Sigmoid colon (tissue), 7 donors: ENCODE results near the gene CPOX. TPM values are rescaled to one million over a fixed set of nuclear protein-coding genes. Genes with fewer than 3 reads are reported as not detected.

ENCODE experiments used
- DNase-seq: peaks from one replicate; pipeline ENCODE4 v3.0.0-alpha.2; 2019
- H3K27ac ChIP-seq, 4 donors: fragments of 200-600 bp; sonication (generic); one replicate each; pipeline ENCODE4 v1.5.1; 2016 to 2019; ENCODE audit warnings: mild to moderate bottlenecking in 1 of 4
- H3K27me3 ChIP-seq, 3 donors: fragments of 200-600 bp; sonication (generic); one replicate each; pipeline ENCODE4 v1.5.1; 2019; ENCODE audit warnings: mild to moderate bottlenecking in 1 of 3
- H3K36me3 ChIP-seq, 4 donors: fragments of 200-600 bp; sonication (generic); one replicate each; pipeline ENCODE4 v1.5.1; 2016 to 2019
- H3K4me1 ChIP-seq, 4 donors: fragments of 200-600 bp; sonication (generic); one replicate each; pipeline ENCODE4 v1.5.1; 2017 to 2019
- H3K4me3 ChIP-seq, 4 donors: fragments of 200-600 bp; sonication (generic); one replicate each; pipeline ENCODE4 v1.5.1; 2017 to 2019; ENCODE audit warnings: mild to moderate bottlenecking in 2 of 4, moderate library complexity in 1 of 4
- H3K9me3 ChIP-seq, 4 donors: fragments of 200-600 bp in 3 of 4; sonication (generic) in 3 of 4; one replicate each; pipeline versions ENCODE4 v1.5.1 to v1.6.1; 2013 to 2019
- EP300 ChIP-seq, 4 donors: sonication (generic); formaldehyde crosslinking; IDR thresholded peaks; one replicate each; pipeline ENCODE4 v1.6.1; 2017; ENCODE audit warnings: antibody characterized with exemption in 4 of 4
- POLR2A ChIP-seq, 2 donors: fragments of 450-650 bp; IDR thresholded peaks; one replicate each; pipeline ENCODE4 v1.6.1; 2016; ENCODE audit warnings: antibody characterized with exemption in 2 of 2, mild to moderate bottlenecking in 2 of 2, moderate library complexity in 2 of 2
- POLR2AphosphoS5 ChIP-seq, 4 donors: sonication (generic); formaldehyde crosslinking; IDR thresholded peaks; one replicate each; pipeline ENCODE4 v1.6.1; 2017; ENCODE audit warnings: antibody characterized with exemption in 4 of 4
- WGBS, 2 donors: extraction: QIAGEN DNeasy Blood & Tissue Kit; methylation state at CpG; one replicate each; pipeline ENCODE4 v1.1.7; 2013; 5-methylcytosine and 5-hydroxymethylcytosine counted together
- intact Hi-C: fragments of 100-400 bp; cut with DNase I; formaldehyde crosslinking; loops from one replicate; pipeline ENCODE4 v1.15.1; 2023
- polyA plus RNA-seq, 3 donors: library from polyadenylated mRNA; stranded (reverse); fragments of 200-250 nt; gene quantifications; one replicate each; pipeline ENCODE4 v1.2.3, GENCODE V29; 2013
- total RNA-seq, 4 donors: library from RNA; depleted of rRNA; stranded (reverse); fragments of >200 nt; gene quantifications; one replicate each; pipeline ENCODE4 v1.1.0, GENCODE V29; 2016
- TF ChIP-seq, protein P1 (sequence below), 4 experiments: fragments of 450-650 bp in 3 of 4; fragments of 200-600 bp in 1 of 4; IDR thresholded peaks; one replicate each; pipeline ENCODE4 v1.5.1; 2016 to 2019; ENCODE audit warnings: antibody characterized with exemption in 4 of 4, mild to moderate bottlenecking in 3 of 4, moderate library complexity in 2 of 4
- donor health status: healthy with polysubstance abuse.
- donor health status: Bipolar disorder and iron deficiency.
- donor health status: healthy.

Gene CPOX
- total and polyA plus RNA-seq, 7 donors, result 4.2 to 32.7 (median 15.3) TPM

DNA sequence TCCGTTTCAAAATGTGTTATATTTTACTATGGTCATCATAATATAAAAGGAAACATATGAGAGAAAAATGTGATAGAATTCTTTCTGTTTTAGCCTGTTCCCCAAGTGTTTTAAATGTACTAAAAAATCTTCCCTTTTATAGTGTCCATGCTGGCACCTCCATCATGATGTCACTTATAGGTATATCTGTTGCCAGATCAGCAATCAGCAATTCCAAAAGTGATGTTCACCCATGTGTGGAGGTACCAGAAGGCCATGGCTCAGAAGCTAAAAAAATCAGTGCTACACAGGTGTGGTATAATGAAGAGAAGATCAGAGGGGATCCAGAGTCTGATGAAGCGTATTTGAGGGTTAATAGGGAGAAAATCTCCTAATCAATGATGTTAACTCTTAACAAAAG is 62.7 kb downstream of the CPOX start:
- DNase-seq, result no peak
- no peaks in the 10 kb centered on the region for H3K27me3 ChIP-seq
- no peak for TF ChIP-seq POLR2AphosphoS5 (IDR thresholded peaks at IDR 0.05)
- no peak for TF ChIP-seq POLR2A (IDR thresholded peaks at IDR 0.05)
- TF ChIP-seq, protein P1, sequence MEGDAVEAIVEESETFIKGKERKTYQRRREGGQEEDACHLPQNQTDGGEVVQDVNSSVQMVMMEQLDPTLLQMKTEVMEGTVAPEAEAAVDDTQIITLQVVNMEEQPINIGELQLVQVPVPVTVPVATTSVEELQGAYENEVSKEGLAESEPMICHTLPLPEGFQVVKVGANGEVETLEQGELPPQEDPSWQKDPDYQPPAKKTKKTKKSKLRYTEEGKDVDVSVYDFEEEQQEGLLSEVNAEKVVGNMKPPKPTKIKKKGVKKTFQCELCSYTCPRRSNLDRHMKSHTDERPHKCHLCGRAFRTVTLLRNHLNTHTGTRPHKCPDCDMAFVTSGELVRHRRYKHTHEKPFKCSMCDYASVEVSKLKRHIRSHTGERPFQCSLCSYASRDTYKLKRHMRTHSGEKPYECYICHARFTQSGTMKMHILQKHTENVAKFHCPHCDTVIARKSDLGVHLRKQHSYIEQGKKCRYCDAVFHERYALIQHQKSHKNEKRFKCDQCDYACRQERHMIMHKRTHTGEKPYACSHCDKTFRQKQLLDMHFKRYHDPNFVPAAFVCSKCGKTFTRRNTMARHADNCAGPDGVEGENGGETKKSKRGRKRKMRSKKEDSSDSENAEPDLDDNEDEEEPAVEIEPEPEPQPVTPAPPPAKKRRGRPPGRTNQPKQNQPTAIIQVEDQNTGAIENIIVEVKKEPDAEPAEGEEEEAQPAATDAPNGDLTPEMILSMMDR (IDR thresholded peaks at IDR 0.05), result no peak
- TF ChIP-seq EP300 (IDR thresholded peaks at IDR 0.05), result no peak
- no peak overlapping the region for H3K4me3 ChIP-seq
- no peaks in the 10 kb centered on the region for H3K9me3 ChIP-seq
- 81 to 92% methylated on average over 2 of the region's 2 CpGs for WGBS, 2 donors
- no peaks in the 10 kb centered on the region for H3K36me3 ChIP-seq
- intact Hi-C loops, result no loop called here
- H3K27ac ChIP-seq, result no peak overlapping the region
- H3K4me1 ChIP-seq, result no peaks in the 10 kb centered on the region

GRCh38 chr3:98529856-98530459 is 63.5 kb downstream of the CPOX start:
- DNase-seq, result no peak
- H3K4me1 ChIP-seq, result no peaks in the 10 kb centered on the region
- intact Hi-C loops, result loop anchor here (10.0 kb wide), 2 partner anchors 765 to 1735 kb away; partner anchors contain the start of genes ARL6 and TBC1D23
- H3K27me3 ChIP-seq, result no peaks in the 10 kb centered on the region
- H3K27ac ChIP-seq, result no peak overlapping the region
- 84 to 85% methylated on average over 8 of the region's 8 CpGs for WGBS, 2 donors
- H3K9me3 ChIP-seq, result no peaks in the 10 kb centered on the region
- no peak for TF ChIP-seq EP300 (IDR thresholded peaks at IDR 0.05)
- no peak for TF ChIP-seq POLR2A (IDR thresholded peaks at IDR 0.05)
- TF ChIP-seq POLR2AphosphoS5 (IDR thresholded peaks at IDR 0.05), result no peak
- TF ChIP-seq, protein P1 (IDR thresholded peaks at IDR 0.05), result no peak
- no peaks in the 10 kb centered on the region for H3K36me3 ChIP-seq
- H3K4me3 ChIP-seq, result no peak overlapping the region

Other genes with a start within 250 kb of the CPOX start
- gene OR5K4, start 239.8 kb downstream of the CPOX start, total RNA-seq, result not detected
- gene OR5K4, start 239.8 kb downstream of the CPOX start, polyA plus RNA-seq, result not detected
- gene OR5K3, start 202.9 kb downstream of the CPOX start, total RNA-seq, result not detected
- gene OR5K3, start 202.9 kb downstream of the CPOX start, polyA plus RNA-seq, result not detected
- not detected for gene OR5K1, start 130.4 kb downstream of the CPOX start, total RNA-seq
- gene OR5K1, start 130.4 kb downstream of the CPOX start, polyA plus RNA-seq, result not detected
- not detected for gene OR5K2, start 95.9 kb downstream of the CPOX start, total RNA-seq
- gene OR5K2, start 95.9 kb downstream of the CPOX start, polyA plus RNA-seq, result not detected
- gene CLDND1, start 70.7 kb downstream of the CPOX start, total RNA-seq, result 100 to 1,000 TPM; 193 to 301 (median 240) TPM
- 10 to 100 TPM; 17.1 to 38.0 (median 34.8) TPM for gene CLDND1, start 70.7 kb downstream of the CPOX start, polyA plus RNA-seq
- under 1 TPM in 1 of 4 donors, not detected in 3; 0.66 TPM for gene GPR15, start 61.6 kb downstream of the CPOX start, total RNA-seq
- gene GPR15, start 61.6 kb downstream of the CPOX start, polyA plus RNA-seq, result 1 to 10 TPM in 2 of 3 donors, under 1 TPM in 1; 0.92 to 3.5 (median 3.0) TPM
- 10 to 100 TPM in 2 of 4 donors, 1 to 10 TPM in 2; 3.9 to 11.8 (median 9.9) TPM for gene ST3GAL6, start 169.7 kb upstream of the CPOX start, total RNA-seq
- gene ST3GAL6, start 169.7 kb upstream of the CPOX start, polyA plus RNA-seq, result 1 to 10 TPM; 2.4 to 3.2 (median 2.4) TPM